HG02840 (cell line): ENCODE measurements around the gene B3GNT4.
"Not testable (repeated sequence)": the region's sequence is repeated elsewhere in the genome, so short reads cannot be mapped to it uniquely, and the experiment has no call there.

Source experiments
- ATAC-seq: cut with Tn5 transposase; IDR thresholded peaks from one replicate; pipeline ENCODE4 v1.9.1; 2021; ENCODE audit warnings: mild to moderate bottlenecking, moderate library complexity, moderate number of reproducible peaks; ENCODE audit not compliant: unreplicated experiment, low FRiP score

B3GNT4 gene

DNA sequence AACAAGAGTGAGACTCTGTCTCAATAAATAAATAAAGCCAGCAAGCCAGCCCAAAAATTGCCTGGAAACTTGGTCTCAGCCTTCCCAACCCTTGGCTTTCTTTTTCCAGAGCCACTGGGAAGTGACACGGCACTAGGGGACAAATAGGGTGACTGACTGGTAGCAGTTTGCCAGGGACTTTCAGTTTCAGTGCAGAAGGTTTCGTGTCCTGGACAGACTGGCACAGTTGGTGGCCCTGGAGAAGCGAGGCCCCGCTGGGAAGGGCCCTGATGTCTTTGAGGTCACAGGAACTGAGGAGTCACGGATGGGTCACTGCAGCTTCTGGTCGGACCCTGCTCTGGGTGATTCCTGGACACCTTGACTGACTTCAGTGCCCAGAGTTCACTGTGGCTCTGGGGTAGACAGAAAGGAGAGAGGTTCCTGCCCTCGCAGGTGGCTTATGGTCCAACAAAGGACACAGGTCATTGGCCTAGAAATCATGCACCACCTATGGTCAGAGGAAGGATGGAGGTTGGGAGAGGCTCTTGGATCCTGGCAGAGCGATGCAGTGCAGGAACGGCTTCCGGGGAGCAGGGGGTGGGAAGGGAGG, 17.9 kb upstream of the B3GNT4 start:
- no peak for ATAC-seq

DNA sequence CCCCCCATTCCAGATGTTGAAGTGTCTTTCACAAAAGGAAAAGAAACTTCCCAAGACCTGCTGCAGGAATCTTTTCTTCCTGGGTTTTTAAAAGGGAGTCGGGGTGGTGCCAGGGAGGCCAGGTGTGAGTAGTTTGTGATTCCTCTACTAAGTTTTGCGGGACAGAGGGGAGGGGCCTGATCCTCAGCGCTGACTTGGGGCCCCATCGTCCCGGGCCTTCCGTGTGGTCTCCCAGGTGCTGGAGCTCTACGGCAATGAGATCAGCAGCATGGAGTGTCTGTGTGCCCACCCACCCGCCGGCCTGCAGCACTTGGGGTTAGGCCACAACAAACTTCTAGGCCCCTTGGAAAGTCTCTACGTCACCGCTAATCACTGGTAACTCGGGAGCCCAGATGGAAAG, 16.0 kb upstream of the B3GNT4 start:
- ATAC-seq: no peak

DNA sequence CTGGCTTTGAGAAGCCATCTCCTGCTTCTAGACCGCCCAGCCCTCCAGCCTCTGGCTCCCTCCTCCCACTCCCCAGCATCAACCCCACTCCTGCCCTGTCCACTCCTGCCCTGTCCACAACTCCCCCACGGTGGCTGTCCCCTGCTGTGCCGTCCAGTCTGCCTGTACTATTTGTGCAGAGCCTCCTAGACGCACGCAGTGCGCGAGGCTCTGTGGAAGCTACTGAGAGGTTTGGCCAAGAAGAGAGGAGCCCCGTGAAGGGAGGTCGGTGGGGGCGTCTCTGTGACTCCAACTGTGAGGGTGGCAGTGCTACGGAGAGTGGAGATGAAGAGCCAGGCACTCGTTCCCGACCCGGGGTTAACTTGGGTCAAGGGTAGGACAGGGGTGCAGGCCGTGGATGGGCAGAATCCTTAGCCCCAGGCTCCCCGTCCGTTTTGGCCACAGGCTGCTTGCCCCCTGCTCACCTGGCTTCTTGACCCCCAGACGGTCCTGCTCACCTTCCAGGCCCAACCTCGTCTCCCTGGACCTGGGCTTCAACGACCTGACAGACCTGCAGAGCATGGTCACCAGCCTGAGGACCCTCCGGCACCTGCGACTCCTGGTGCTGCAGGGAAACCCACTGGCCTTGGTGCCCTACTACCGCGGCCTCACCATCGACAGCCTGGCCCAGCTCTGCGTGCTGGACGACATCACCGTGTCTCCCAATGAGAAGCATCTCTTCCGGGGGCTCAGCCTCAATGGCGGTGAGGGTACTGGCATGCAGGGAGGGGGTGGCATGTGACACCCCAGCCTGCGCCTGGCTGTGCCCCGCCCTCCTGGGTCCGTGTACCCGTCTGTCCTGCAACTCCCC, 13.7 kb upstream of the B3GNT4 start:
- no peak for ATAC-seq

DNA sequence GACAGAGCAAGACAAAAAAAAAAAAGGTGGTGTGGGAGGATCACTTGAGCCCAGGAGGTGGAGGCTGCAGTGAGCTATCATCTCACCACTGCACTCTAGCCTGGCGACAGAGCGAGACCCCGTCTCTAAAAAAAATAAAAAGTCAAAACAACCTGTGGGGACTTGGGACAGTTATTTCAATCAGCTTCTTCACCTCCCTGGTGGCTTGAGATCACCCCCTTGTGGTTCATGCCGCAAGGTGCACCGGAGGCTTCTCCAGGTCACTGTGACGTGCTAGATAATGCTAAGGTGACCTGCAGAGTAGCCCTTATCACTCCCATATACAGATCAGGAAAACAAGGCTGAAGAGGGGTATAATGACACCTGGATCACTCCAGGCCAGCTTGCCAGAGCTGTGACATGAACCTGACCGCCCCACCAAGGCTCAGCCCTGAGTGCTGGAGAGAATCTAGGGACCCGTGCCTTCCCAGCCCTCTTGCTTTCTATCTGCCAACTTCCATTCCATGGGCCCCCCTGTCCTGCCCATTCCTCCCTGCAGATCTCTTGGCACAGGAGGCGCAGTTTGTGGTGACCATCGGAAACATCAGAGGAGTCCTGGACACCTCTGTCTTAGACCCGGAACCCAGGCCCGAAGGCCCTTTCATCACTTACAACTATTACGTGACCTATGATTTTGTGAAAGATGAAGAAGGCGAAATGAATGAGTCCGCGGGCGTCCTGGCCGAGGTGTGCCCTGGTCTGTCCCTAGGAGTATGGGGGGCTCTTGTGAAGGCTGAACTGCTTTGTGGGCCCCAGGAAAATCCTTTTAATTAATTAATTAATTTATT, 12.5 kb upstream of the B3GNT4 start:
- ATAC-seq: no peak

DNA sequence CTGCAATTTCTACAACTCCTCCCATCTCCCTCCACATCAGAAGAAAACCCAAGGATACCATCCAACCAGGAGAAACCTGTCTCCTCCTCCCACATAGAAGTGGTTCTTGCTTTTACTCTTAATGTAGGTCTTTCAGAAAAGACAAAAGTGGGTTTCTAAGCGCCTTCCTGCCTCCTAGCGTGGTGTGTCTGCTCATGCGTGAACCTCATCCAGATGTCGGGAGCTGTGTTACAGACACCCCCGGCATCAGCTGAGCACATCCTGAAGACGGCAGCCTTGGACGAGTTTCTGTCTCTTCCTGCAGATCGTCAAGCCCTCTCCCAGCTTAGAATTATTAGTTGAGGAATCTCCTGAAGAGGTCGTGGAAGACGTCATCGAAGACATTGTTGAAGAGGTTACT, 11.1 kb upstream of the B3GNT4 start:
- no peak for ATAC-seq

DNA sequence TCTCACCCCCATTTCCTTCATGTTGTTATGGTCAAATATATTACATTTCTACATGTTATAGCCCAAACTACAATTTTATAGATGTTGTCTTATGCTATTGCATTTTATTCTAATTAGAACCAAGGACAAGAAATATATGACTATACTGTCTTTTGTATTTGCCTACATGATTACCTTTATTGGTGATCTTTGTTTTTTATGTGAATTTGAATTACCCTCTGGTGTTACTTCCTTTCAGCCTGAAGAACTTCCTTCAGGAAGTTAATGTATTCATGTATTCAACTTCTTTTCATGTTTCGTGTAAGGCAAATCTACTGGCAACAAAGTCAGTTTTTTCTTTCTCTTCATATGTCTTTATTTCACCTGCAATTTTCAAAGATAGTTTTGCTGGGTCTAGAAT, 8.7 kb upstream of the B3GNT4 start:
- ATAC-seq: no peak

DNA sequence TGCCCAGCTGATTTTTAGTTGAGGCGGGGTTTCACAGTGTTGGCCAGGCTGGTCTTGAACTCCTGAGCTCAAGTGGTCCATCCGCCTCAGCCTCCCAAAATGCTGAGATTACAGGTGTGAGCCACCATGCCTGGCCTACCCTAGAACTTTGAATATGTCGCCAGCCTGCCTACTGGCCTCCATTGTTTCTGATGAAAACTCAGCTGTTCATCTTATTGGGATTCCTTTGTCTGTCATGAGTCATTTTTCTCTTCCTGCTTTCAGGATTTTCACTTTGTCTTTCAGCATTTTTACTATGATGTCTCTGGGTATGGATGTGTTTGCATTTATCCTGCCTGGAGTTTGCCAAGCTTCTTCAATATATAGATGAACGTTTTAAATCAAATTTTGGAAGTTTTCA, 8.1 kb upstream of the B3GNT4 start:
- ATAC-seq: no peak

DNA sequence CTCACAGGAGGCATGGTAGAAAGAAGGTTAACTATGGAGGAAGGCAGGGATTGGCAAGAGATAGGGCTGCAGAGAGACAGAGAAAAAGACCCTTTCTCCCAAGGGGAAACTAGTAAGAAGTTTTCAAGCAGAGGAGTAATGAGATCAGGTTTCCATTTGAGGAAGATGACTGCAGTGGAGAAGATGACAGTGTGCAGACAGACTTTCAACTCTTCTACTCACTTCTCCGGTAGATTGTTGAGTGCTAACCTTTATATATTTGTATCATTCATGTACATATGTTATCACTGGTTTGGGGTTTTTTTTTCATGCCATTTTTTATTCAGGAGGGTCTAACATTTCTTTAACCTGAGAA, 5.9 kb upstream of the B3GNT4 start:
- no peak for ATAC-seq

DNA sequence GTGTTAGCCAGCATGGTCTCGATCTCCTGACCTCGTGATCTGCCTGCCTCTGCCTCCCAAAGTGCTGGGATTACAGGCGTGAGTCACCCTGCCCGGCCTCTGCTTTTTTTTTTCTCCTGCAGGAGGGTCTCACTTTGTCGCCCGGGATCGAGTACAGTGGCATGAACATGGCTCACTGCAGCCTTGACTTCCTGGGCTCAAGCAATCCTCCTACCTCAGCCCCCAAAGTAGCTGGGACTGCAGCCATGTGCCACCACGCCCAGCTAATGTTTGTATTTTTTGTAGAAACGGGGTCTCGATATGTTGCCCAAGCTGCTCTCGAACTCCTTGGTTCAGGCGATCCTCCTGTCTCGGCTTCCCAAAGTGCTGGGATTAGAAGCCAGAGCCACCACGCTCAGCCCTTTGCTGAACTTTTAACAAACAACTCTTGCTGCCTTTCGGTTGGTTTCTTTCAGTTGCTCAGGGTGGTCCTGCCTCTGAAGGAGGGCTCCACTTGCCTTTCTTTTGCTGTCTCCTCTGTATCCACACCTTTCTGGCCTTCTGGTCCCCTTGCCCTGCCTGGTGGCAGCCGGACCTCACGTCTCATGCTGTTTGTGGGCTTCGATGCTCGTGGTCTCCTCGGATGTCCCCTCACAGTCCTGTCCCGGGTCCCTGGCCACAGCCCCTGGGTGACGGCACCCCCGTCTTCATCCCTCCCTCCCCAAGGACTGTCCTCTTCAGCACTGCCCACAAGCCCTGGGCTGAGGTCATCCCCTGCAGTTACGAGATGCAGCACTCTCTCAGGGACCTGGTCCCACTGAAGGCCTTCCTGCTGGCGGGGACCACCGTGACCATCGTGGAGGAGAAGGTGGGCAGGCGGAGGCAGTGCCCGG, 3.8 kb upstream of the B3GNT4 start:
- ATAC-seq: no peak

DNA sequence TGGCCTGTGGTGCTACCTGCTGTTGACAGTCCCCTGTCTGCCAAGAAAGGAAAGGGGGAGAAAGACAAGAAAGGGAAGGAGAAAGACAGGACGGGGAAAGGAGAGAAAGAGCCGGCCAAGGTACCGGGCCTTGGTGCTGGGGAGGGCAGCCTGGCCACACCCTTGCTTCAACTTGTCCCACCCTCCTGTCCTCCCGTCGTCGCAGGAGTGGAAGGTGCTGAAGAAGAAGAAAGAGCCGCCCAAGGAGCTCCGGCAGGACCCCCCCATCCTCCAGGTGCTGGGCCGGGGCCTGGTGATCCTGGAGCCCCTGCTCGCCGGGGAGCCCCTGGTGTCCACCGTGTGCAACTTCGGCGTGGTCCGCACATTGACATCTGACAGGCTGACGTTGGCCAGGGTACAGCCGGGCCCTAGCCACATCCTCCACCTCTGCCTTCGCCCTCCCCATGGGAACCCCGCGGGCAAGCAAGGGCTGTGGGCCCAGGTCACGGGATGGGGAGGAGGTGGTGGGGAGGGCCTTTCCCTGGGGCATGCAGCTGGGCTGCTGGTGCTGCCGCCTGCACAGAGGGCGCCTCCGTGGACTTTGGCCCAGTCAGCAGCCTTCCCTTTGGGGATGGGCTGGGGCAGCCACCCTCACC, 2.9 kb upstream of the B3GNT4 start:
- no peak for ATAC-seq

DNA sequence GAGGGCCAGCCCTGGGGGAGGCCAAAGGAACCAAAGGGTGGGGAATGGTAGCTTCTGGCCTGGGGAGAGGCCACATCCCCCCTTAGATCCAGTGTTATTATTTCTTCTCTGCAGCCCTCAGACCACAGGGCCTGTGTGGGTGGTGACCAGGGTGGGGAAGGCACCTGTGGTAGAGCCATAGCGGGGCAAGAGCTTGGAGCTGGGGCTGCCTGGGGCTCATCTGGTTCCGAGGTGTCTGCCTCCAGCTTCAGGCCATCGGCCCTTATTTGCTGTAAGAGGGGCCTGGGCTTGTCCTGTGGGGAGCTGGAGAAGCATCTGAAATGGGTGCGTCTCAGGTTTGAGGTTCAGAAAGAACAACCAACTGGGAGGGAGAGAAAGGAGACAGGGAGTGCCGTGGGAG, 2.1 kb upstream of the B3GNT4 start:
- ATAC-seq: no peak

DNA sequence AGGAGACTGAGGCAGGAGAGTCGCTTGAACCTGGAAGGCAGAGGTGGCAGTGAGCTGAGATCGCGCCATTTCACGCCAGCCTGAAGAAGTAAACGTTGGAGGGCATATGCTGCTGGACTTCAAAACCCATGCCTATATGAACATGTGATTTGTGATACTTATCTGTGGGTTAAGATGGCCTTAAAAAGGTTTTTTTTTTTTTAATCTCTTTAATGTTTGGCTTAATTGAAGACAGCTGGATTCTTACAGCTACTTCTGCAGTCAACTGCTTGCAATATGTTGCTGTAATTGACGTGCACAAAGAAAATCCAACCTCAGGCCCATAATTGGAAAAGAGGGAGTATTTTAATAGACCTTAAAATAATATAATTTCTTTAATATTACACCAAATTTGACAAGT, 1.5 kb upstream of the B3GNT4 start:
- ATAC-seq: no peak

DNA sequence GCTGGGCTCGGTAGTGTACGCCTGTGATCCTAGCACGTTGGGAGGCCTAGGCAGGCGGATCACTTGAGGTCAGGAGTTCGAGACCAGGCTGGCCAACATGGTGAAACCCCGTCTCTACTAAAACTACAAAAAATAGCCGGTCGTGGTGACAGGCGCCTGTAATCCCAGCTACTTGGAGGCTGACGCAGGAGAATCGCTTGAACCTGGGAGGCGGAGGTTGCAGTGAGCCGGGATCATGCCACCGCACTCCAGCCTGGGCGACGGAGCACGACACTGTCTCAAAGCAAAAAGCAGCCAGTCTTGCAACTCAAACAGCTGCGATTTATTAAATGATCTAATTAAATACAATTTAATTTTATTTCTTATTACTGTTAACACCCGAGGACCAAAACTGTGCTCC, 698 bp upstream of the B3GNT4 start:
- not testable (repeated sequence) for ATAC-seq

DNA sequence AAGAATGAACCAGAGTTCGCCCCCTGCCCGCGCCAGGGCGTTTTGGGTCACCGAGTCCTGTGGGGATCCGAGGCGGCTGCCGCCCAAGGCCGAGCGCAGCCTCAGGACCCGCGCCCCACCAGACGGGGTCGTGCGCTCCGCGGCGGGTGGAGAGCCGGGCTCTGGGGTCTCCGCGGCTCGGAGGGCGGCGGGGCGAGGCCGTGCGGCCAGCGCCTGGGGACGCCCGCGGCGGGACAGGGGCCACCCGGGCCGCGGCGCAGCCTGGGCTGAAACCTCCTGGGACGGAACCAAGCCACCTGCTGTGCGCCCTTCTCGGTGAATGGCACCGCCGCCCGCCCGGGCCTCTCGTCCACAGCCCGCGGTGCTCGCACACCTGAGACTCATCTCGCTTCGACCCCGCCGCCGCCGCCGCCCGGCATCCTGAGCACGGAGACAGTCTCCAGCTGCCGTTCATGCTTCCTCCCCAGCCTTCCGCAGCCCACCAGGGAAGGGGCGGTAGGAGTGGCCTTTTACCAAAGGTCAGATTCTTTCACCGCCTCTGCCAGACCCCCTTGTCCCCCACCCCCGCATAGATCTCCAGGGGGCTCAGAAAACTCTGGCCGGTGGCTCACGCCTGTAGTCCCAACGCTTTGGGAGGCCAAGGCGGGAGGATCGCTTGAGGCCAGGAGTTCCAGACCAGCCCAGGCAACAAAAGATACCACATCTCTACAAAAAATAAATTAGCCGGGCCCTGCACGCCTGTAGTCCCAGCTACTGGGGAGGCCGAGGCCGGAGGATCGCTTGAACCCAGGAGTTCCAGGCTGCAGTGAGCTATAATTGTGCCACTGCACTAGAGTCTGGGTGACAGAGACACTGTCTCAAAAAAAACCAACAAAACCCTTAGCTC, 901 bp downstream of the B3GNT4 start:
- no peak for ATAC-seq

DNA sequence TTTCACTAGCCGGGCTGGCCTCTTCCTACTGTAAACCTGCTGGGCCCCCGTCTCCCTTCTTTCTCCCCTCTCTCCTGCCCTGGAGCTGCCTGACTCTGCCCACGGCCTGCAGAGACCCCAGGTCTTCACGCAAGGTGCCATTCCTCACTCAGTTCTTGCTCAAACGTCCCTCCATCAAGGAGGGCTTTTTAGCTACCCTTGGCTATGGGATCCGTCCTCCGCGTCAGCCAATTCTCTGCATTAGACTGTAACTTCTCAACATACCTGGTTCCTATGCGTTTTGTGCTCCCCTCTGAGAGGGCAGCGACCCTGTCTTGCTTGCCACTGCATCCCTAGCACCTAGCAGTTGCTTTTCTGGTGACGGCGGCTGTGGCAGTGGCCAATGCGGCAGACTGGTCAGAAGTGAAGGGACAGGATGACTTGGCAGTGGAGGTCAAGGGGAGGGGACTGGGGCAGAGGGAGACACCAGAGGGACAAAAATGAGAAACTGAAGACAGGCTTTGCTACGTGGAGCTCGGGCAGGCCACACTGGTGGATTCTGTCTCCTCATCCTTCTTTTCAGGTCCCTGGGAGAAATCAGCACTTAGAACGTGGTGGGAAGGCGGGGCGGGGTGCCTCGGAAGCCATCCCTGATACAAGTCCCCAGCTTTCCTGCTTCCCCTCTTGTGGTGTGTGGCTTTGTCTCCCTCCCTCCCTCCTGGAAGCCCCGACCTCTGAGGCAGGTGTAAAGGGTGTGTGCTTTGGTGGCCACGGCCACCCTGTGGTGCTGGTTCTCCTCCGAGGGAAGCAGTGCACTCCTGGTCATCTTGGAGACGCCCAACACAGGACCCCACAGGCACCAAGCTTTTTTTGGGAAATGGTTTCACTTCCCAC, 1.8 kb downstream of the B3GNT4 start:
- ATAC-seq: no peak

DNA sequence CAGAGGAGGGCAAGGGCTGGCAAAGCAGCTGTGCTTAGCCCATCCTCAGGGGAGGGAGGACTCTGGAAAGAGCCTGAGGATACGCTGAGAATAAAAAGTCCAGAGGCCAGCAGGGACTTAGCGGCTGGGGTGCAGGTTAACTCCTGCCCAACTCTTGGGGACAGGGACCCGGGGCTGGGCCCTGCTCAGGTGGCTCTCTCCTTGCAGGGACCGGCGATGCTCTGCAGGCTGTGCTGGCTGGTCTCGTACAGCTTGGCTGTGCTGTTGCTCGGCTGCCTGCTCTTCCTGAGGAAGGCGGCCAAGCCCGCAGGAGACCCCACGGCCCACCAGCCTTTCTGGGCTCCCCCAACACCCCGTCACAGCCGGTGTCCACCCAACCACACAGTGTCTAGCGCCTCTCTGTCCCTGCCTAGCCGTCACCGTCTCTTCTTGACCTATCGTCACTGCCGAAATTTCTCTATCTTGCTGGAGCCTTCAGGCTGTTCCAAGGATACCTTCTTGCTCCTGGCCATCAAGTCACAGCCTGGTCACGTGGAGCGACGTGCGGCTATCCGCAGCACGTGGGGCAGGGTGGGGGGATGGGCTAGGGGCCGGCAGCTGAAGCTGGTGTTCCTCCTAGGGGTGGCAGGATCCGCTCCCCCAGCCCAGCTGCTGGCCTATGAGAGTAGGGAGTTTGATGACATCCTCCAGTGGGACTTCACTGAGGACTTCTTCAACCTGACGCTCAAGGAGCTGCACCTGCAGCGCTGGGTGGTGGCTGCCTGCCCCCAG, 2.8 kb downstream of the B3GNT4 start:
- no peak for ATAC-seq

DNA sequence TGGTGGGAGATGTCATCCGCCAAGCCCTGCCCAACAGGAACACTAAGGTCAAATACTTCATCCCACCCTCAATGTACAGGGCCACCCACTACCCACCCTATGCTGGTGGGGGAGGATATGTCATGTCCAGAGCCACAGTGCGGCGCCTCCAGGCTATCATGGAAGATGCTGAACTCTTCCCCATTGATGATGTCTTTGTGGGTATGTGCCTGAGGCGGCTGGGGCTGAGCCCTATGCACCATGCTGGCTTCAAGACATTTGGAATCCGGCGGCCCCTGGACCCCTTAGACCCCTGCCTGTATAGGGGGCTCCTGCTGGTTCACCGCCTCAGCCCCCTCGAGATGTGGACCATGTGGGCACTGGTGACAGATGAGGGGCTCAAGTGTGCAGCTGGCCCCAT, 3.5 kb downstream of the B3GNT4 start:
- no peak for ATAC-seq
